CD4-positive, alpha-beta T cell treated with Interleukin-1 beta for 1 hour (primary cell): ENCODE data around the gene ABHD2.
"Not testable (repeated sequence)": the region's sequence is repeated elsewhere in the genome, so short reads cannot be mapped to it uniquely, and the experiment has no call there.

ENCODE experiments used
- DNase-seq, 2 donors: peaks; one replicate each; pipeline ENCODE4 v3.0.0-alpha.2; 2020 to 2022

ABHD2 gene

DNA sequence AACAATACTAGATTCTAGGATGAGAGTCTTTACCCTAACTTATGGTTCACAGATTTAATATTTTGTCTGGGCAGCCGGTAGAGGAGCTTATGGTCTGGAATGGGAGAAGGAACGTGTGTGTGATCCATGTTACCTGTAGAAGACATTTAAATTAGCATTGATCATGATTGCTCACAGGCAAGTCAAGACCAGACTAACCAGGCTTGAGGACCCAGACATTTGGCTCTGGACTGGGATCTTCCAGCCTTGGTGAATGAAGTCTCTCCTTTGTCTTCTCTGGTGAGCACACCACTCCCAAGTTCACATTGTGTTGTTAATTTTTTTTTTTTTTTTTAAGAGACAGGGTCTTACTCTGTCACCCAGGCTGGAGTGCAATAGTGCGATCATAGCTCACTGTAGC lies 11.7 kb downstream of the ABHD2 start:
- DNase-seq, result no peak

DNA sequence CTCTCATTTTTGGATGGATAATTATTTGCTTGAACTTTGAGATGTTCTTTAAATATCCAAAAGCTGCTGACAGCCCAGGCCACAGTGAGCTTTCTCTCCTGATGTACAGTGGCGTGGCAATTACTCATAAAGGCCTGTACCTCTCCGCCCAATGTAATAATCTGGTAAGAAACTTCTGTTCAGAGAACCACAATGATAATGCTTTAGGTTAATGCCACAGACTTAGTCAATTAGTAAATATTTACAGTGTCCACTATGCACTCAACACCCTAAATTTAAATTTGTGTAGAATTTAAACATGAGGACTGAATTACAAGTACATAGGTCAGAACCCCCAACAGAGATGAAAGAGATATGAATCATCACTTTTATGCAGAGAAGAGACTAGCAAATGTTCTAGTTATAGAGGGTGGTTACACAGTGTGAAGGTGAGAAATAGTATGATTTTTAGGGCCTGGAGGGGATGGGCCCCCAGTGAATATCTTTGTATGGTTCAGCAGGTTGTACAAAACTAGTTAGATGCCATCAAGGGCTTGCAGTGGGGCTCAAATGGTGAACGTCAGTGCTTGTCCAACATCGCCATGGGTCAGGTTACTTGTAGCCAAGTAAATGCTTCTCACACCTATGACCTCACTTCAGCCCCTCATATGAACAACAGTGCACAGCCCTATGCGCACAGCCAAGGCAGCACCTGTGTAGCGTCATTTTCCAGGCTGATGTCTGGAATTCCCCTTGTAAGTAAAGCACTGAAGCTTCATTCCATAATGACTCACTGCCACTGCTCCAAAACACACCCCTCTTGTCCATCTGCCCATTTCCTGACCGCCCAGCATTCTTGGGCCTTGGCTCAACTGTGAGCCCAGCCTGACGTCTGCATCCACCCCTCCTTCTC lies 13.3 kb downstream of the ABHD2 start:
- no peak for DNase-seq

DNA sequence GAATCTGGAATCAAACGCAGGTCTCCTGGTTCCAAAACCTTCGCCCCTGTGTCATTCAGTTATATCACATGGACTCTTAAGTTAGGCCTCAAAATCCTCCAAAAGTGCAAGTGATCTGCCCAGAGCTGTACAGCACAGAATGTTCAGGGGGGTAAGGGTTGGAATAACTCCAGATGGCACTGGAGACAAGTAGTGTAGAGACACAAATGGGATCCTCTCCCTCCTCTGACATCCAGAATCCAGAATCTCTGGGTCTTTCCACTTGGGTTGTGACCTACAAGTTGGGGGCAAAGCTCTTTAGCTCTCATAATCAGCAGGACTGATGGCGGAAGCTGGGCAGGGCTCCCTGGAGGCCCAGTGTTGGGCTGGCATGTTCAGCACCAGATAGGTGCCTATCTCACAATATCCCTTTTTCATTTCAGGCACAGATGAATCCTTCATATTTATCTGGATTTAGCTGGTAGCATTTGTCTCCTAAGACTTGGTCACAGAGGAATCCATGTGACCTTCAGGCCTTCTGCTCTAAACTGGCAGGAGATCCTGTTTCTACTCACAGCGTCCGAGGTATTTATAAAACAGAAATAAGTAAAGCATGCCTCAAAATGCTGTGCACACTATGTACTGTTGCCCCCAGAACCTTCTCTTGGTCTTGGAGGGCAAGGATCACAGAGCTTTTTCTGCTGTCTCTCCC lies 15.4 kb downstream of the ABHD2 start:
- no peak for DNase-seq

DNA sequence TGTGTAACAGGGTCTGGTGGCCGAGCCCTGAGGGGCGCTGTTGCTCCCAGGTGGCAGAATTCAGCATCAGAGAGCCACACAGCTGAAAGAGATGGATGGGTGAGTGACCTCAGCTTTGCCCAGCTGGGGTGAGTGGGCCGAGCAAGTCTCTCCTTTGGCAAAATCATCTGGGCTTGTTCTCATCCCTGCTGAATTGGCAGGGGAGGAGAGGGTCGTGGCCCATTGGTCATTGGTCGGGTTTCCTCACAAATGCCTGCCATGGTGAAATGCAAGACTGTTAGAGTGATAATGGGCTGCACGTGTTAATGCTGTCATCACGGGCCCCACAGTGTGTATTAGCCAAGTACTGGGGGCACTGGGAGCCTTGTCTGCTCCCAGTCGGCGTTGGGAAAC lies 15.9 kb downstream of the ABHD2 start:
- no peak for DNase-seq

DNA sequence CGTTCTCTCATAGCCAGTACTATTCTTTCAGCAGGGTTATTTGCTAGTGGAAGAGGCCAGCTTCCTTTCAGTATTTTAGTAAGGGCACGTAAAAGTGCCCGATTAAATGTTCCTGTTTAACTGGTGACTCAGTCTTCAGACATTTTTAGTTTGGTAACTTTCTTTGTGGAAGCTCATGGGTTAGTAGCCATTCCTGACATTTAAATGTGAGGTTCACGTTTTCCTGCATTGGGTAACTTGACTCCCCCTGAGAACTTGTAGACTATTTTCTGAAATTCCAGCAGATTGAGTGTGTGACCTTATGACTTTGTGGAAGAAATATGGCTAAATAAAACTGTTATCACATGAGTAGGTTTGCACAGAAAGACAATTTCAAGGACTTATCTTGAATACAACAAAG lies 16.9 kb downstream of the ABHD2 start:
- DNase-seq, result no peak

DNA sequence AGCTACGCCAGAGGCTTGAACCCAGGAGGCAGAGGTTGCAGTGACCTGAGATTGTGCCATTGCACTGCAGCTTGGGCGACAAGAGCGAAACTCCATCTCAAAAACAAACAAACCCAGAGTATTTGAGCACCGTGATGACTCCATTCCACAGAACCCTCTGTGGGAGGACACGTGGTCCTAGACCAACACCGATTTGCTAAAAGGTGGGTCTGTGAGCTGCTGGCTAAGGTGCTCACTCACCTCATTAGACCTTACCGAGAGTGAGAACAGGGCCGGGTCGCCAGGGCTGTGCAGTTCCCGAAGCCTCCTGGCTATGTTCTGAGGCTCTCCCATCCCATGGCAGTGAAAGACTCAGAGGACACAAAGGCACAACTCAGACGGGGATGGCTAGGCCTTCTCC lies 17.9 kb downstream of the ABHD2 start:
- no peak for DNase-seq

DNA sequence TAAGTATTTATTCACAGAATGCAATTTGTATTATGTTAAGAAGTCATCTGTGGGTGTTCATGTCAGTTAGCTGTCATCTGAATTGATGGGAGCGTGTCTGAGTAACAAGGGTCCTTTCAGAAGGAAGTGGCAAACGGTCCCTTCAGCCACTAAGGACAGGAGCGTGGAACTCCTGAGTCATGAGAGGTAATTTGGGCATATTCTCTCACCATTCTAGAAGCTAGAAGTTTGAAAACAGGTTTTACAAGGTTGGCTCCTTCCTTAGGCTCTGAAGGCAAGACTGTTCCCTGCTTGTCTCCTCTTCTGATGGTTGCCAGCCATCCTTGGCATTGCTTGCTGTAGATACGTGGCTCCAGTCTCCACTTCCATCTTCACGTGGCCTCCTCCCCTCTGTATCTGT lies 19.7 kb downstream of the ABHD2 start:
- DNase-seq, result no peak

DNA sequence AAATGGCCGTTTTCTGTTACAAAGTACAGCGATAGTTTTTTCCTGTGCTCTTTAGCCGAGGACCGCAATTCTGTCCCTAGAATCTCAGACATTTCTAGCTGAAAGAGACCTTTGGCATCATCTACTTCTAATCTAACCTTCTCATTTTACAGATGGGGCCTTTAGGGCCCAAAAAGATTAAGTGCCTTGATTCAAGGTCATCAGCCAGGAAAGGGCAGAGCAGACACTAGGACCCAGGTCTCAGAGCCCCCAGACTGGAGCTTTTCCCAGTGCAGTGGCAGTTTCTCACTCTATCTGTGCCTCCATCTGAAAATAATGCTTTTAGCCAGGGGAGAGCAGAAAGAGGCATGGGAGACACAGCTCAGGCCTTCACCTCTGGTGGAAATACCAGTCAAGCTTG lies 20.6 kb downstream of the ABHD2 start:
- DNase-seq, result no peak

DNA sequence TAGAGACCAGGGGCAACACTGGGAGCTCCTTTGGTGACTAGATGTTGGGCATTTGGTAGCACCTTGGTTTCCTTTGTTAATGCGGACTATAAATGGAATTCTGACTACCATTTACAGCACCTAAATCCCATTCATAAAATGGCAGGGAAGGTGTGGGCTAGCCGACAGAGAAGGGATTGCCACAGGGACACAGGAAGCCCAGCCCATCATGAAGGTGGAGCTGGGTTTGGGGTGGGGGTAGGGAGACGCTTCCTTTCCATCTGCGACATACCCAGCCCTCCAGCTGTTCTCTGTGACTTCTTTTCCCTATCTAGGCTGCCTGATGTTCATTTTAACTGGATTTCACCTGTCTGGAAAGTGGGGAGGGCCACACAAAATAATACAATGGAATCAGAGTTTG lies 21.0 kb downstream of the ABHD2 start:
- DNase-seq, result no peak

DNA sequence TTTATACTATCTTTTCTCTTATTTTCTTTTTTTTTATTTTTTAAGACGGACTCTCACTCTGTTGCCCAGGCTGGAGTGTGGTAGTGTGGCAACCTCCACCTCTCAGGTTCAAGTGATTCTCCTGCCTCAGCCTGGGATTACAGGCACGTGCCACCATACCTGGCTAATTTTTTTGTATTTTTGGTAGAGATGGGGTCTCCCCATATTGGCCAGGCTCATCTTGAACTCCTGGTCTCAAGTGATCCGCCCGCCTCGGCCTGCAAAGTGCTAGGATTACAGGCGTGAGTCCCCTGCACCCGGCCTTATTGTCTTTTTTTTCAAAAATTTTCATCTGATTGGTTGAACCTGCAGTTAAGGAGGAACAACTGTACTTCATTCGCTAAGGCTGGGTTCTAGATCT lies 21.8 kb downstream of the ABHD2 start:
- DNase-seq, result no peak

DNA sequence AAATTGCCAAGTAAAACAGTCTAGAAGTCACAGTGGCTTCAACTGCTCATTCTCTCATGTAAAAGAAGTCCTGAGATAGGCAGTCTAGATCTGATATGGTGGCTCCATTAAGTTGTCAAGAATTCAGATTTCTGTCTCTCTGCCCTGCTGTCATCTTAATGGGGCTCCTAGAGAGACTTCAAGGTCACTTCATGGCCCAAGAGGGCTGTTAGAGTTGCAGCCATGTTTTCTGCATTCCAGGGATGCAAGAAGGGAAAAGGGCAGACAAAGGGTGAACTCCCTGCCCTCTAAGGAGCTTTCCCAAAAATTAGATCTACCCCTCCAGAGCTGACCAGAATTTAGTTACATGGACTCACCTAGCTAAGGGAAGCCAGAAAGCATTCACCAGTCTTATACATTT lies 23.1 kb downstream of the ABHD2 start:
- DNase-seq, result no peak

DNA sequence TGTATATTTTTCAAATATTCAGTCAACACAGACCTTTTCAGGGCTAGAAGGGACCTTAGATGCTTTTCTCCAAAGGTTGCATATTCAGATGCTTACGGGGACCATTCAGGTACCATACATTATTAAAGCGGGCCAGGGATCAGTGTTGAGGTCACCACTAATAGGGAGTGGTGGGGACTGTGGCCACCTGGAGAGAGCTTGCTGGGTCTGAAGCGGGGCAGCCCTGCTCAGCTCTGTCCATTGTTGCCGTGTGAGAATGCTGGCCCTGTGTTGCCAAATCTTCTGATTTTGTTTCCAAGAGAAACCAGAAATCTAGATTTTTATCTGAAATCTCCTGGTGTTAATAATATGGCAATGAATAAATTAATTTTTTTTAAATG lies 23.7 kb downstream of the ABHD2 start:
- DNase-seq, result no peak

DNA sequence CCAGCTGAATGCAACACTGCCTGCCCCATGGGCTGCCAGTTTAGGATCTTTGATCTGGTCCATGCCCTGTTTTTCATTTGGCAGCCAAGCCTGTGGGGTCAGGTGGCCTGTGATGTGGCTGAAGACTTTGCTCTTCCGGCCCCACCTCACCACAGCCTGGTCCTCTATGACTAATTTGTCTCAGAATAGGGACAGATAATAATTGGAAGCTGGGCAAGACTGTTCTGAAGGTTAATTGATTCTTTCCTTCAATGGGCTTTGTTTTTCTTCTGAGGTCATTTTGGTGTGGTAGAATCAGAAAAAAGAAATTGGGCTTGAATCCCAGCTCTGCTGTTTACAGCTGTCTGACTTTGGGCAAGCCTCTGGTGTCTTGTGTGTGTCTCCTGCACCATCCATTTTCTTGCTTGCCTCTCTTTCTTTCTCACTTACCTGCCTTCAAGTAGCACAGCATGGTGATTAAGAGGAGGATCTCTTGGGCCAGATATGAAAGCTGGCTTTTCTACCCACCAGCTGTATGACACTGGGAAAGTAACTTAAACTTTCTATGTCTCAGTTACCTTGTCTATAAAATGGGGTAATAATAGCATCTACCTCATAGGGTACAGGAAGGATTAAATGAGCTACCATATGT lies 24.2 kb downstream of the ABHD2 start:
- DNase-seq, result no peak

DNA sequence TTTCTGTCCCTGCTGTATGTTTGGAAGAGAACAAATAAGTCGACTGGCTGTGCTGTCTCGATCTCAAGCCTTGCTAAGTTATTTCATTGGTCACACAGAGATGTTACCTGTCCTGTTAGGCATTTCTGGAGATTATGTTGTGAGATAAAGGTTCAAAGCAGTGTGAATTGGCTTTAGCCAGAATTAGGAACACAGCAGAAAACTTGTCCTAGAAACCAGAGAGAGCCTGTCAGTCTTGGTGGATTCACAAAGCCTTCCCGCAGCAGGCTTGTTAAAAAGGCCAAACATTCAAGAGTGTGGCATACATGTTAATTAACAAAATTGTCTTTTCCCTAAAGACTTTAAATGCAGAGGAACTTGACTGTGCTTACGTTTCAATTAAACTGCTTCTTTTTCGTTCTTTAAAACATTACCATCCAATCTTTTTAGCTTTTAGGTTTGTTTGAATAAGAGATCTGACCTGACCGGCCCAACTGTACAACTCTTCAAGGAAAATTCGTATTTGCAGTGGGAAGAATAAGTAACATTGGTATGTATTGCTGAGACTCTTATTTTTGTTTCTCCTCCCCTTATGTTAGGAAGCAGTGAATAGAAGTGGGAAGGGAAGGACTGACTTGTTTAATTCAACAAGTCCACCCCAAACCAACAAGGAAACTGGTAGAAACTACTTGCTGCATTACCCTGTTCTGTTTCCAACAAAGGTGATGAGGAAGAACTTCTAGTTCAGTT lies 25.2 kb downstream of the ABHD2 start:
- DNase-seq, result no peak

DNA sequence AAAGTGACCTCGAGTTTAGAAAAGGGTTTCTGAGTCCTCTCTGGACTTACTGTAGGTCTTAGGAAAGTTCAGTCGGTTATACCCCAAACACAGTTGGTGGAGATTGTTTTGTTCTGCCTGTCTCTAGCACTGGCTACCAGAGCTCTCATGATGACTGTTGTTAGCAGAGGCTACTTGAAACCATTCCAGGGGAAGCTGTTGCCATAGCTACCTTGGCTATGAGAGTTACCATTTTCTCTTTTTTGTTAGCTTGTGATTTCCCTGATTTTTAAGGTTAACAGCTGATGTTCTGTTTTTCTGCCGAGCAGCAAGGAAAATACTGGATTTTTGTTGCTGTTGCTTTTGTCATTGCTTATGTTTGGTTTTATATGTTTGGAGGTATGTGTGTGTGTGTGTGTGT lies 26.7 kb downstream of the ABHD2 start:
- no peak for DNase-seq

DNA sequence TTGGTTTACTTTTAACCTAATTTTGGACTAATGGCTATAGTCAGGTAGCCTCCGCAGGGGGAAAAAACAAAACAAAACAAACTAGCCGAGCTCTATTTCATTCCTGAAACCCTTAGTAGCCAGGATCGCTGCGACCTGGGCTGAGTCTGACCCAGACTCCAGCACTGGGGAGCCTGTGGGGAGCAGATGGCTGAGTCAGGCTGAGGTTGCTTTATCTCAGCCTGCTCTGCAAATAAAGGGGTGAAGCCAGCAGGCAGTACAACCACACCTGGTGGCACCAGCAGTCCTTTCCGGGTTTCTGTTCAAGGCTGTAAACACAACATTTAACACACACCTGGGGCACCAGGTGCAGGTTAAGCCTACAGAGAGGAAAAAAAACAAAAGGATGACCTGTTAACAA lies 27.3 kb downstream of the ABHD2 start:
- no peak for DNase-seq

DNA sequence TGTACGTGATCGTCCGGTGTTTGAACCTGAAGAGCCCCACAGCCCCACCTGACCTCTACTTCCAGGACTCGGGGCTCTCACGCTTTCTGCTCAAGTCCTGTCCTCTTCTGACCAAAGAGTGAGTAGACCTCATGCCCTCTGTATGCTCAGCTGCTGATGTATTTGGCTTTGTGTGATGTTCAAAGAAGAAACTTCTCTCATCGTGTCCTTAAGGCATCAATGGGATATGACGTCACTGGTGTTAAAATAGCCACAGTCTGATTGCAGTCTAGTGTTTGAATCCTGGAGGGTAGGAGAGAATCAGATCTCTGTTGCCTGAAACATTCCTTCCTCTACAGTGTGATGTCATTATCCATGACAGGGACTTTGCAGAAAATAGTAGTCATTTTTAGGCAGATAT lies 28.1 kb downstream of the ABHD2 start:
- DNase-seq, result no peak

DNA sequence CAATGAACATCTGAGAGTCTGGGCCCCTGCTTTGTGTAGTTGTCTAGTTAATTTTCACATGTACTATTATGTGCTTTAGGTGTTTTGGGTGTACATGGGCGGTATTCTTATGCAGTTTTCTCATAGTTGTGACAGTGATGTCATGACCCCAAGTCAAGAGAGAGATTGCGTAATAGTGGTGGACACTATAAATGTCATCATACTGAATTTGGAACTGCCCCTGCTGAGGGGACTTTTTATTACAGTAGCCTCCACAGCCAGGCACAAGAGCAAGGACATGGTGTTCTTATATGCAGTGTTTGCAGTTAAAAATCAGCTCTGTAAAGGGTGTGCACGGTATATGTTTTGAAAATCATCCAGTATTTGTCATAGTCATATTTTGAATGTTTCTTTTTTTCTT lies 29.5 kb downstream of the ABHD2 start:
- no peak for DNase-seq

DNA sequence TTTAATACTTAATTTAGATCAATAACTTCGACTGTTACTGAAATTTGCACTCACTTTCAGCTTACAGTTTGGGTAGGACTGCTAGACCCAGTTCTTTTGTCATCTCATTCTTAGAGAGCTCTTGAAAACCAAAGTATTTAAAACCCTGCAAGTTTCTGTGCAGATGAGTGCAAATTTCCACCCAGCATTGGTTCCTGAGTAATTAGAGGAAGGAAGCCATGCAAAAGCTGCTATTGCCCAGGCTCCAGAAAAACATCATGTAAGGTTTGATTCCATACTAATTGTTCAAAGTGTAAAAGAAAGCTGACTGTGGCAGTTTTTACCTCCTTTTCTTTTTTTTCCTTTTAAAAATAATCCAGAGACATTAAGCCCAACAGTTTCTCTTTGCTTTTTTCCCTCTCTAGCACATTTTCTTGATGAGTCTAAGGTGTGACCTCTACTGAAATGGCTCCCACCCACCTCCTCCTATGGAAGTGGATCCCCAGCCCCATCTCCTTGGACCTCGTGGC lies 30.3 kb downstream of the ABHD2 start:
- DNase-seq, result no peak

DNA sequence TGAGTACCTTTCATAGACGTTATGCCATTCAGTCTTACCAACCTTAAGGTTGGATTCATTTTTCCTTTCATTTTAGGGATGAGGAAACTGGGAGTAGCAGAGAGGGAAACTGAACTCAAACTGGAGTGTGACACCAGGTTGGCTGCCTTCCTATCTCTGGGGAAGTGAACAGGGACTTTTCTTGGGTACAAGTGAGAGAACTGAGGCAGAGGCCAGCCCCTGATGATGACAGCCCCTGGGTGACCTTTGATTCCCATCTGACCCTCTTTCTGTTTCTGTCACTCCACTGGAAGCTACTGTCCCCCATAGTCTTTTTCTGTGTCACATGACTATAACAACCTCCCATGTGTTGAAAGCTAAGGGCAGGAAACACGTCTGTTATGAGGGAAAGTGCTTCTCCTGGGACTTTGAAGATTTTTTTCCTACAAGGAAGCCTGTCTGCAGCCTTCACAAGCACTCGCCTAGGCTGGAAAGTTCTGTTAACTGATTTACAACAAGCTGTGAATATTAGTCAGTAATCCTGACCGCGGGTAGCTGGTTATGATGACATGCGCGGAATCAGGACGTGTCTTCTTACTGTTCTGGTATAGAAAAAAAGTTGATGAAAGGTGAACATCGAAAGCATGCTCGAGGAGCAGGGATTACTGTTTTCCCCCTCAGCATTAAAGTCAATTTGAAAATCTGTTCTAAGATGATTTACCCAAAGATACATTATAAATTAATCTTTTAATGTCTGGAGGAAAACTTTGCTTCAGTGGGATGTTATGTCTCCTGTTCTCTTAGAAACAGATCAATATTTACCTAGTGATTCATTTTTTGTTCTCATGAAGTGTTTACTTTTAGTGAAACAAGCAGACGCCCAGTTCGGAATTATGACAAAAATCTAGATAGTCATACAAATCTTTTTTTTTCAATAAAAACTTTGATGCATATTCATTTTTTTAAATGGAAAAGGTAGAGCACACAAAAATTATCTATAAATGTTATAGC lies 31.5 kb downstream of the ABHD2 start:
- no peak for DNase-seq

DNA sequence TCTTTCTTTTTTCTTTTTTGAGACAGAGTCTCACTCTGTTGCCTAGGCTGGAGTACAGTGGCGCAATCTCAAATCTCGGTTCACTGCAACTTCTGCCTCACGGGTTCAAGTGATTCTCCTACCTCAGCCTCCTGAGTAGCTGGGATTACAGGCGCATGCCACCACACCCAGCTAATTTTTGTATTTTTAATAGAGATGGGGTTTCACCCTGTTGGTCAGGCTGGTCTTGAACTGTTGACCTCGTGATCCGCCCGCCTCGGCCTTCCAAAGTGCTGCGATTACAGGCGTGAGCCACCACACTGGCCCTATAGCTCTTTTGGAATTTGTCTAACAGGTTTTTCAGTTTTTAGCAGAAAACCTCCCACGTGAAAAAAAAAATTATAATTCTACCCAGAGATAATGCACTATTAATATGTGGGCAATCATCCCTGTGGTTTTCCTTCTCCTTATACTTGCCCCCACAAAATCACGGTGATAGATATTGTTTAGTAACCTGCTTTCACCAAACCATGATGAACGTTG lies 32.3 kb downstream of the ABHD2 start:
- not testable (repeated sequence) for DNase-seq

DNA sequence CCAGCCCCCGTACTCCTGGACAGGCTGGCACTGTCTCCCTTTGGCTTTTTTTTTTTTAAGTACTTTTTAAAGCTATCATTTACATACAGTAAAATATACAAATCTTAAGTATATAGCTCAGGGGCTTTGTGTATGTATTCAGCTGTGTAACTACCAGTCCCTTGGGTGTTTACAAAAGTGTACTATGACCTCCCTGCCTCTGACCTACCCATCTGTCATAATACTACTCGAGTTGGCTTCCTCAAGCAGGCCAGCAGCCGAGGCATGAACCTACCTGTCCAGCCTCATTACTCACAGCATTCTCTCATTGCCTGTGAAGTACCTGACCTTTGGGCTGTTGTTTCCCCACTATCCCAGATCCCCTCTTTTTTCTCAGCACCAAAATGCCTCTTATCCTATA lies 33.2 kb downstream of the ABHD2 start:
- DNase-seq, result no peak
